ENCODE results near the gene KNDC1.
"Not testable (repeated sequence)": the region's sequence is repeated elsewhere in the genome, so short reads cannot be mapped to it uniquely, and the experiment has no call there.

The KNDC1 gene

GRCh38 chr10:133161486-133162109, 1.6 kb downstream of the KNDC1 start:
- no peak for DNase-seq (ENCODE audit: low read depth)

DNA sequence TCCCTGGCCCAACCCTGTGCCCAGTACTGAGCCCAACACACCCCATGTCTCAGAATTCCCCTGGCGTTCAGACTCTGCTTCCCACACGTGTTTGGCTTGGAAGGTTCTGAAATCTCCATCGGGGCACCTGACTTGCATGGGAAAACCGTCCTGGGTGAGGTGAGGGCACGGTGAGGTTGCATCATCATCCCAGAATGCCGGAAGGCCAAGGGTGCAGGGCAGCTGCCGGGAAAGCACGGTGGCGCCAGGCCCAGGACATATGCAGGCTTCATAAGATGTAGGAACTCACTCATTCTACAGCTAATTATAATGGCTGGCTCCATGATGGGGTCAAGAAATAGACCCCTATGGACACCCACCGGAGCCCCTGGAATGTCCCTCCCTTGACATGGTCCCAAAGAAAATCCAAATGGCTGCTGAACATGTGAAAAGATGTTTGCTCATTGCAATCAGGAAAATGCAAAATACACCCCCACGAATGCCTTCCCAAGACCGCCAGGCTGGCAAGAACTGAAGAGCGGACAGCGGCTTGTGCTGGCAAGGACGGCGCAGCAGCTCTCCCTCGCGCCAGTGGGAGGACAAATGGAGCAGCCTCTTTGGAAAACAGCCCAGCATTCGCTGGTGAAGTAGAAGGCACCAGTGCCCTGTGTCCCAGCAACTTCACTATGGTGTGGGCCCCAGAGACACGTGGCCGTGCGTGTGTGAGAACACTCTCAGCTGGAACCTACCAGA, 2.3 kb downstream of the KNDC1 start:
- no peak for DNase-seq (ENCODE audit: low read depth)

GRCh38 chr10:133162910-133163856, 3.2 kb downstream of the KNDC1 start:
- DNase-seq (ENCODE audit: low read depth): no peak

- DNase-seq (ENCODE audit: low read depth): no peak
These were observed 4.1 kb downstream of the KNDC1 start for GRCh38 chr10:133163889-133164815.

DNA sequence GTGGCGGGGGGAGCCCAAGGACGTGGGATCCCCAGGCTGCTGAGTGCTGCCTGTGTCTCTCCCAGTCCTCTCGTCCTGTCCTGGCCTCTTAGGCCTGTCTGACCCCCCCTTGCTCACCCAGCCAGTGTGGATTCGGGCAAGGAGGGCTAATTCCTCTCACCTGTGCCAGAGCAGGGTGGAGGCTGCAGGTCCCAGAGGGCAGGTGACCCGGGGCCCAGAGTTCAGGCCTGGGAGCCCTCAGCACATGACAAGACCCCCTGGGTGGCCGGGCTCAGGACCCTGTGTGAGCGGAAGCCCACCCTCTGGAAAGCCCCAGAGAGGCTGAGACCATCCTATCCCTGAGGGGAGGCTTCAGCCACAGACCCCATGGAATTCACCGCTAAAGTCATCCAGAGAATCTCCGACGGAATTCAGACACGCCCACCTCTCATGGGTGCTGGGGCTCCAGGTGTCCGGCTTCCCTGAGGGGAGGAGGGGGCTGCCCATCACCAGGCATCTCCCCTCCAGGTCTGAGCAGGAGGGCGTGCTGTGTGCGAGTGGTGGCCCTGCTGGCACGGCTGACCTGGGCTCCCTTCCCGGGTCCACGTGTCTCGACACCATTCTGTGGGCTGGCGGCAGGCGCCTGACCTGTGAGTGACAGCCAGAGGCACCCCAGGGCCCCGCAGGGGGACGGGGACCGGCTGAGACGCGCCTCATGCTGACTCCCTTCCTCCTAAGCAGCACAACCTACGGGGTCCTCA, 5.0 kb downstream of the KNDC1 start:
- DNase-seq (ENCODE audit: low read depth): no peak

GRCh38 chr10:133165556-133166503, 5.8 kb downstream of the KNDC1 start:
- no peak for DNase-seq (ENCODE audit: low read depth)

GRCh38 chr10:133166504-133166827, 6.4 kb downstream of the KNDC1 start:
- no peak for DNase-seq (ENCODE audit: low read depth)

- DNase-seq (ENCODE audit: low read depth): no peak
These were observed 7.0 kb downstream of the KNDC1 start for GRCh38 chr10:133166828-133167692.

DNA sequence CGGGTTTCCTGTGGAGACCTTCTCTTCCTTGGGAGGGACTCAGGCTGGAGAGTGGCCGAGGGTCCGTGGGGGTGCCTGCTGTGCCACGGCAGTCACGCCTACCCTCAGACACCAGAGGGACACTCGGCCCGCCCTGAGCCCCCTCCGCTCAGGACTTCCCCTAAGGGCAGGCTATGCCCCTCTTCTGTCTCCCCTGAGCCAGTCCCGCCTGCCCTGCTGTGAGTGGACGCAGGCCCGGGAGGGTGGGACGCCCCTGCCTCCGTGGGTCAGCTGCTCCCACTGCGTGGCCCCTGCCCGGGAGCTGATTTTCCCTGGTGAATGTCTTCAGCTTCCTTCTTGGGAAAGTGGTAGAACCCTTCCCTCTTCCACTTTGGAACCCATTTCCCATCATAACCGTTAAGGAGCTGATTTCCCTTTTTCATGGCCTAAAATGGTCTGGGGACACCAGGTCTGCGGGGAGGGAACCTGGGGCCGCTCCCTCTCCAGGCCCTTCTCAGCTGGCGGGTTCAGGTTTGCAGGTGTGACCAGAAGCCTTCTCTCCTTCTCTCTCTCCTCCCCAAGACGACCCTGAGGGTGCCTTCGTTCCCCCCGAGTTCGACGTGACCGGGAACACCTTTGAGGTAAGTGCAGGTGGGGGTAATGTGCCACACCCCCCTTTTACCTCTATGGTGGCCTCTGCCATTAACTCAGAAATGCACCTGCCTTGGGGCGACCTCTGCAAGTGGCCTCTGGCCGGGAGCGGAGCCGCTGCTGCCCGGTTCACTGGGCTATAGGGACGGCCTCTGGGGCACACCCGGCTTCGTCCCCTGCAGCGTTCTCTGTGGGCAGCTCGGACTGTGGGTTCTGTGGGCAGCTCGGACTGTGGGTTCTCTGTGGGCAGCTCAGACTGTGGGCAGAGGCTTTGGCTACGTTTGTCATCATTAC, 7.9 kb downstream of the KNDC1 start:
- DNase-seq (ENCODE audit: low read depth): no peak

DNA sequence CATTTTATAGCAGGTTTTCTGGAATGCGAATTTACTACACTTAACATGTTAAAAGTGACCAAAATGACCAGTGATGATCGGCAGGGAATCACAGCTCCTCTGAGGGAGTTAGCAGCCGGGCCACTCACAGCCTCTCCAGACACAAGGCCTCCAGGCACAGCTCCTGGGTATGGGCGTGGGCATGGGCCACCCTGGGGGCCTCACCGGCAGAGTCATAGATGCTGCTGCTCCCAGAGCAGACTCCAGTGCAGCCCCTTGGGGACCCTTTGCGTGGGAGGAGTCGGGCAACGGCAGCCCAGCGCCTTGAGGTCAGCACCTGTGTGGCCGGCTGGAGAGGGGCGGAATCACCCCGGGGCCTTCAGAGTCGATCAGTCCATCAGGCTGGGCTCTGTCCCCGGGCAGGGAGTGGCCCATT, 8.6 kb downstream of the KNDC1 start:
- no peak for DNase-seq (ENCODE audit: low read depth)

- no peak for DNase-seq (ENCODE audit: low read depth)
These were observed 9.3 kb downstream of the KNDC1 start for GRCh38 chr10:133169173-133169947.

DNA sequence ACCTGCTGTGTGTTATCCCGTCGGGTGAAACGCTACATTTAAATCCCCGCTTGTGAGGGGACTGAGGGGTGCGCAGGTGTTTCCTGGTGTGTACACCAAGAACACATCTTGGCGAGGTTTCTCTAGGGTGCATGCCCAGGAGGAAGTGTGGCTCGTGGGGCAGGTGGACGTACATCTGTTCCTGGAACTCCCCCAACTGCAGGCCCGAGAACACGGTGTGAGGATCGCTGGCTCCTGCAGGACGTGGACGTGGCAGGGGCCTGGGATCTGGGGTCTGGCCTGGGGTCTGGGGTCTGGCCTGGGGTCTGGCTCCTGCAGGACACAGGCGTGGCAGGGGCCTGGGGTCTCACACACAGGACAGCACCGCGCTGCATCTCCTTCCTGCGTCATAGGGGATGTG, 10.1 kb downstream of the KNDC1 start:
- no peak for DNase-seq (ENCODE audit: low read depth)

GRCh38 chr10:133173860-133174640, 14.0 kb downstream of the KNDC1 start:
- no peak for DNase-seq (ENCODE audit: low read depth)

GRCh38 chr10:133174689-133175263, 14.8 kb downstream of the KNDC1 start:
- DNase-seq (ENCODE audit: low read depth): no peak

DNA sequence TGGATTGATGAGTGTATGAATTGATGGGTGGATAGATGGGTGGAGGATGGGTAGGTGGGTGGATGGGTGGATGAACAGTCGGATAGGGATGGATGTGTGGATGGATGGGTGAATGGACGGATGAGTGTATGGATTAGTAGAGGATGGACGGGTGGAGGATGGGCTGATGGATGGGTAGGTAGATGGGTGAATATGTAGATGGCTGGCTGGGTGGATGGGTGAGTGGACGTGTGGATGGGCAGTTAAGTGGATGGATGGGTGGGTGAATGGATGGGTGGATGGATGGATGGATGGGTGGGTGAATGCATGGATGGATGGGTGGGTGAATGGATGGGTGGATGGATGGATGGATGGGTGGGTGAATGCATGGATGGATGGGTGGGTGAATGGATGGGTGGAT, 15.6 kb downstream of the KNDC1 start:
- DNase-seq (ENCODE audit: low read depth): not testable (repeated sequence)

DNA sequence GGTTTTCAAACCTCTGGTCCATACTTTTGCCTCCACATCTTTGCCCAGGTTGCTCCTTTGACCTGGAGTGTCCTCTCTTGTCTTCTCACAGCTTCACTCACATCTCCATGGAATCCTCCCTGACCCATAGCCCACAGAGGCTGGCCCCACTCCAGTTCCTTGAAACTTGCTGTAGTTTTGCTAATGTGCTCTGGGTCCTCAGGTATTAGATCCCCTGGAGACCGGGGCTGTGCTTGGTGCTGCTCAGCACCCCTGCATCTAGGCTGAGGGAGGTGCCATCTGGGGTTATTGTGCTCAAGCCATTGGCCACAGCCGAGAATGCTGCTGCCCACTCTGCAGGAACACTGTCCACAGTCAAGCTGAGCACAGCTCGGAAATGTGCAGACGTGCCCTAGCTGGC, 16.5 kb downstream of the KNDC1 start:
- no peak for DNase-seq (ENCODE audit: low read depth)
